CD4-positive, alpha-beta T cell treated with Interleukin-6 at 100 ng/mL for 8 hours (primary cell): ENCODE data around the gene SAV1.

Experiments used
- DNase-seq: peaks from one replicate; pipeline ENCODE4 v3.0.0-alpha.2; 2020; ENCODE audit warnings: mixed read lengths, low spot score

Gene SAV1

GRCh38 chr14:50607181-50607580, 60.9 kb downstream of the SAV1 start:
- DNase-seq, result no peak

GRCh38 chr14:50606468-50606867, 61.6 kb downstream of the SAV1 start:
- no peak for DNase-seq

GRCh38 chr14:50605766-50606165, 62.3 kb downstream of the SAV1 start:
- no peak for DNase-seq

GRCh38 chr14:50603565-50603964, 64.5 kb downstream of the SAV1 start:
- DNase-seq, result no peak

GRCh38 chr14:50602035-50602434, 66.1 kb downstream of the SAV1 start:
- DNase-seq, result no peak

DNA sequence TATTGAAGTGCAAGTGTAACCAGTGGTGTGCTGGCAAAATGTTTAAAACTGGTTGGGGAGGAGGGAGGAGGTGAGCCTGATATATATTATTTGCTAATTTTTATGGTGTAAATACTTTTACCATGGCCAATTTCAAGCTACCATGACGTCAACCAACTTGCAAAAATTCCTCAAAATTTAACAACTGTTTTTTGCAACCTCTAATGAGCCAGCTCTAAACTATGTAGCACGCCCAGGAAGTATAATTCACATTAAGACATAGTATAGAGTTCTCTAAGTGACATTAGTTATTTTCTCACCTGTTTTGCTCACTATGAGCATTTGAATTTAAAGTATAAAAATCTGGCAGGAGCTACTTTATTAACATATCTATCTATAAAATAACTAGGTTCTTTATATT, 66.7 kb downstream of the SAV1 start:
- no peak for DNase-seq

DNA sequence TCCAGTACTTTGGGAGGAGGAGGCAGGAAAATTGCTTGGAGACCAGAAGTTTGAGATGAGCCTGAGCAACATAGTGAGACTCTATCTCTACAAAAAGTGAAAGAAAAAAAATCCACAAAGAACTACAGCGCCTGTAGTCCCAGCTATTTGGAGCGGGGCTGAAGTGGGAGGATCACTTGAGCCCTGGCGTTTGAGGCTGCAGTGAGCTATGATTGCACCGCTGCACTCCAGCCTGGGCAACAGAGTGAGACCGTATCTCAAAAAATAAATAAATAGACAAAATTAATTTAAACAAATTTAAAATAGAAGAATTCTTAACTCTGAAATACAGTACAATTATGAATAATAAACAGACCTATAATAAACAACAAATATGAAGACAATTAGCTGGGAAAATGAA, 67.3 kb downstream of the SAV1 start:
- DNase-seq, result no peak

DNA sequence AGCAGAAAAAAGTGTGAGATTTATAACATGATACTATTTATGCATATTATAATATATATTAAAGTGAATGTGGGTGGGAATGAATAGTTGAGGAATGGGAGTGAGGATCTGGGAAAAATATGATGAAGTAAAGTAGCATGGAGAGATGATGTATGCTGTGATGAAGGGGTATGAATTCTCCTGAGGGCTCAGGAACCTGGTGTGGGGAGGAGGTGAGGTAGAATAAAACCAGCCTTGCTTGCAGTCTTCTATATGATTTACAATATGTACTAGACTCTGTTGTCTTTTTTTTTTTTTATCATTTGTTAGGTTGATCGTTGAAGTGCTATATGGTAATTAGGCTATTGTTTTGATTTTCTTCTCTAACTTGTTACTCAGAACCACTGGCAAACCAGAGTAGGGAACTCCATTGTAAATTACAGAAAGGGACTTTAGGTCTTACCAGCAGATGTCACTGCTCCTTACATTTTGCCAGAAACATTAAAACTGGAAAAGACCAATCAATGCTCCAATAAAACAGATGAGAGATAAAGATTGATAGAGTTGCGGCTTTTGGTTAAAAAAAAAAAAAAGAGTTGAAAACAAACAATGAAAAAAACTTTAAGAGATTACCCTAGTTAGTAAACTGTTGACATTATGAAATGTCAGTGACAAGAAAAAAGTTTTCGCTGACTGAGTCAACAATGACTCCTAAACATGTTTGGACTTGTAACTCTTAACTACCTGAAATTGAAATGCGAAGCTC, 68.2 kb downstream of the SAV1 start:
- DNase-seq, result no peak

DNA sequence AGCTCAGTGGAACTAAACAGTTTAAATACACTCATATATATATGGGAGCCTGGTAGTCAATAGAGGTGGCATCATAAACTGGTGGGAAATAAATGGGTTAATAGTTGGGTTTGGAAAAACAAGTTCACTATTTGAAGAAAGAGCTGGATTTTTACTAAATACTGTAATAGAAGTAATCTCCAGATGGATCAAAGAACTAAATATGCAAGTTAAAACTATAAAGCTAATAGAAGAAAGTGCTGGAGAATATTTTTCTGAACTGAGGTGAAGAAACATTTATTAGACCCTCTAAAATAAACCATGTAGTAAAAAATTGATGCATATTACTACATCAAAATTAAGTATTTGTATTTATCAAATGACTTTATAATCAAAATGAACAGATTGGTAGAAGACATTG, 69.3 kb downstream of the SAV1 start:
- no peak for DNase-seq

DNA sequence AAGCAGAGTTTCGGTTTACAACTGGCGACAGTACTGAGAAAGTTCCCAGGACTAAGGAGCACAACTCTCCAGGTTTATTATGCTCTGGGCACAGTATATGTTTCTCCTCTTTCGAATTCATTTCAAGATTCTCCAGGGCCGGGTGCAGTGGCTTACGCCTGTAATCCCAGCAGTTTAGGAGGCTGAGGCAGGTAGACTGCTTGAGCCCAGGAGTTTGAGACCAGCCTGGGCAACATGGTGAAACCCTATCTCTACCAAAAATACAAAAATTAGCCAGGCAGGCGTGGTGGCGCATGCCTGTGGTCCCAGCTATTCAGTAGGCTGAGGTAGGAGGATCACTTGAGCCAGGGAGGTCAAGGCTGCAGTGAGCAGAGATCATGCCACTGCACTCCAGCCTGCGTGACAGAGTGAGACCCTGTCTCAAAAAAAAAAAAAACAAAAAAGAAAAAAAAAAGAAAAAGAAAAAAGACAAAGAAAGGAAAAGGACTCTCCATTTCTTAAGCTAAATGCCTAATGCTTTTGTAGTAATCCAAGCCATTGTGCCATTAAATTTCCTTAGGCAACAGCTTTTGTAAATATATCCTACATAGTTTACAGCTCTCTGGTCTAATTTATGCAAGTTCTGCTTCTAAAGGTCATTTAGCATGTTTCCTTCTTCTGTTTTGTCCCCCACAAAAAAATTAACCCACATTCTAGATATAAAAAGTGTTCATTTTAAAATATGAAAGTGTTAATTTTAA, 73.4 kb downstream of the SAV1 start:
- DNase-seq, result no peak

- no peak for DNase-seq
These were observed 77.6 kb downstream of the SAV1 start for GRCh38 chr14:50590464-50590863.
